ENCODE data around the gene IFI35.

DNA sequence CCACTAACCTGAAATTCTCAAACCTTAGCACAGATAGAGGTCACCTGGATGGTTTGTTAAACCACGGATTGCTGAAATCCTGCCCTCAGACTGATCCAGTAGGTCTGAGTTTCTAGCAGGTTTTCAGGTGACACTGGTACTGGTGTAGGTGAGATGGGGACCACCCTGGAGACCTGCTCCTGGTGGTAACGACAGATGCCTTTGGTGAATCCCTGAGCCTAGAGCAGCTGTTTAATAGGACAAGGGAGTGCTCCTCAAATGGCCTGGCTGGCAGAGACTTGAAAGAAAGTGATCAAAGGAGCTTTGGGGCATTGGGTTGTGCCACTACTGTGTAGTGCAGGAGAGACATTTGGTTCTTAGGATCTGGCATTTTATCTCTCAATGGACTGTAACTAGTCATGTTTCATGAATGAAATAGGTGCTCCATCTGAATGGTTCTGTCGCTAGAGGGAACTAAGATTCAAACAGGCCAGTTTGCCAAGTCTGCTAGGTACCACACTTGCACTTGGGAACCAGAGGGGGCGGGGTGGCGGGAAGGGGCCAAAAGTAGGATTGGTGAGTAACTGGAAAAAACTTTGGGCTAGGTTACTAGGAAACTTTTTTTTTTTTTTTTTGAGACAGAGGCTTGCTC is 2.9 kb upstream of the IFI35 start:
- TF ChIP-seq, protein P1, sequence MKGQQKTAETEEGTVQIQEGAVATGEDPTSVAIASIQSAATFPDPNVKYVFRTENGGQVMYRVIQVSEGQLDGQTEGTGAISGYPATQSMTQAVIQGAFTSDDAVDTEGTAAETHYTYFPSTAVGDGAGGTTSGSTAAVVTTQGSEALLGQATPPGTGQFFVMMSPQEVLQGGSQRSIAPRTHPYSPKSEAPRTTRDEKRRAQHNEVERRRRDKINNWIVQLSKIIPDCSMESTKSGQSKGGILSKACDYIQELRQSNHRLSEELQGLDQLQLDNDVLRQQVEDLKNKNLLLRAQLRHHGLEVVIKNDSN (IDR thresholded peaks at IDR 0.05; ENCODE audit: borderline replicate concordance, low read depth) = no peak
- TF ChIP-seq JUND (IDR thresholded peaks at IDR 0.05) (no peak), REST (IDR thresholded peaks at IDR 0.05; ENCODE audit: low read depth, low read length) (no peak)

All from SK-N-SH (cell line).